H4 (cell line): ENCODE data around the gene ERCC2. TPM values are rescaled to one million over a fixed set of nuclear protein-coding genes. Genes with fewer than 3 reads are reported as not detected.
"Not testable (repeated sequence)": the region's sequence is repeated elsewhere in the genome, so short reads cannot be mapped to it uniquely, and the experiment has no call there.

Source experiments
- DNase-seq: peaks from one replicate; pipeline ENCODE4 v3.0.0-alpha.2; 2015; ENCODE audit warnings: low spot score
- total RNA-seq: library from RNA; depleted of rRNA; stranded (reverse); fragments of >200 nt; shearing (Covaris generic); gene quantifications from 2 replicates; pipeline ENCODE4 v1.2.3, GENCODE V29; 2014; rRNA removed

Gene ERCC2
- total RNA-seq, result 4.6 and 8.3 TPM in 2 replicates

GRCh38 chr19:45370410-45371204 is at the start of gene ERCC2:
ERCC2 (minus strand) TSS chr19:45370573; CDS start chr19:45370540, 33 bp downstream.
- peak; percentile 94 for DNase-seq

GRCh38 chr19:45419895-45420294 is 49.5 kb upstream of the ERCC2 start:
- no peak for DNase-seq

GRCh38 chr19:45419396-45419795 is 49.0 kb upstream of the ERCC2 start:
- DNase-seq, result no peak

GRCh38 chr19:45418802-45419201 is 48.4 kb upstream of the ERCC2 start:
- no peak for DNase-seq

- DNase-seq, result no peak
Observed at GRCh38 chr19:45417151-45417550, 46.8 kb upstream of the ERCC2 start.

GRCh38 chr19:45414468-45414867 is 44.1 kb upstream of the ERCC2 start:
- no peak for DNase-seq

- no peak for DNase-seq
Observed at GRCh38 chr19:45413497-45413896, 43.1 kb upstream of the ERCC2 start.

GRCh38 chr19:45410330-45410729 is 40.0 kb upstream of the ERCC2 start:
- DNase-seq, result not testable (repeated sequence)

GRCh38 chr19:45409557-45409920 is 39.2 kb upstream of the ERCC2 start:
- DNase-seq, result no peak

GRCh38 chr19:45408830-45409556 is 38.6 kb upstream of the ERCC2 start:
- no peak for DNase-seq

GRCh38 chr19:45408121-45408520 is 37.7 kb upstream of the ERCC2 start:
- DNase-seq, result no peak

GRCh38 chr19:45407585-45407984 is 37.2 kb upstream of the ERCC2 start:
- DNase-seq, result not testable (repeated sequence)

GRCh38 chr19:45407091-45407375 is 36.7 kb upstream of the ERCC2 start:
- DNase-seq, result no peak

GRCh38 chr19:45406226-45407090 is 36.1 kb upstream of the ERCC2 start, which contains the start of gene POLR1G:
POLR1G (plus strand) TSS chr19:45406644; CDS start chr19:45406697, 53 bp downstream.
- DNase-seq, result peak; percentile 74

- peak; percentile 61 for DNase-seq
Observed at GRCh38 chr19:45405435-45406225, 35.3 kb upstream of the ERCC2 start.

GRCh38 chr19:45404557-45405434 is 34.4 kb upstream of the ERCC2 start, which contains the start of gene PPP1R13L:
PPP1R13L (minus strand) TSS chr19:45405069; CDS start chr19:45398318, 6,751 bp downstream.
- DNase-seq, result no peak

GRCh38 chr19:45403781-45404556 is 33.6 kb upstream of the ERCC2 start:
- no peak for DNase-seq

GRCh38 chr19:45403272-45403671 is 32.9 kb upstream of the ERCC2 start:
- no peak for DNase-seq

GRCh38 chr19:45402298-45403061 is 32.1 kb upstream of the ERCC2 start:
- no peak for DNase-seq
